K562 (cell line): Measurements from ENCODE around the gene MFSD6. TPM values are rescaled to one million over a fixed set of nuclear protein-coding genes. Genes with fewer than 3 reads are reported as not detected.

Source experiments
- ESRRB ChIP-seq: fragments of 250-450 bp; sonication (Bioruptor Pico); IDR thresholded peaks from 2 replicates; pipeline ENCODE4 v1.5.0; 2020; ENCODE audit warnings: mild to moderate bottlenecking, moderate library complexity, borderline replicate concordance
- EWSR1 ChIP-seq: fragments of 450-650 bp; IDR thresholded peaks from 2 replicates; pipeline ENCODE4 v1.6.1; 2018; ENCODE audit warnings: borderline replicate concordance, mild to moderate bottlenecking, low read depth, moderate library complexity; ENCODE audit not compliant: partially characterized antibody
- HCFC1 ChIP-seq: IDR thresholded peaks from 2 replicates; pipeline ENCODE4 v1.6.1; 2012; ENCODE audit warnings: low read depth, low read length, improper control_type of control experiment
- HDAC2 ChIP-seq: fragments of 450-650 bp; IDR thresholded peaks from 2 replicates; pipeline ENCODE4 v1.6.1; 2016; ENCODE audit warnings: mild to moderate bottlenecking
- HDGF ChIP-seq: fragments of 450-650 bp; IDR thresholded peaks from 2 replicates; pipeline ENCODE4 v1.6.1; 2016
- HIVEP1 ChIP-seq: fragments of 250-450 bp; sonication (Bioruptor Pico); IDR thresholded peaks from 2 replicates; pipeline ENCODE4 v1.4.0; 2020; ENCODE audit warnings: mild to moderate bottlenecking
- HLTF ChIP-seq: fragments of 450-650 bp; IDR thresholded peaks from 2 replicates; pipeline ENCODE4 v1.6.1; 2016
- HMG20B ChIP-seq: fragments of 250-450 bp; sonication (Bioruptor Pico); IDR thresholded peaks from 2 replicates; pipeline ENCODE4 v1.5.0; 2021; ENCODE audit warnings: mild to moderate bottlenecking
- JUNB ChIP-seq: fragments of 450-650 bp; formaldehyde crosslinking; conservative IDR thresholded peaks from 2 replicates; pipeline ENCODE4 v1.4.0; 2020; ENCODE audit warnings: mild to moderate bottlenecking
- JUND ChIP-seq, 2 experiments: IDR thresholded peaks; 2 replicates in 1 of 2; 3 replicates in 1 of 2; pipeline ENCODE4 v1.6.1; 2011; ENCODE audit warnings: borderline replicate concordance in 2 of 2, low read depth in 2 of 2, low read length in 2 of 2, improper control_type of control experiment in 1 of 2, missing biosample characterization in 1 of 2, missing genetic modification characterization in 1 of 2, missing genetic modification reagents in 1 of 2
- NFE2L1 ChIP-seq: fragments of 450-650 bp; IDR thresholded peaks from 2 replicates; pipeline ENCODE4 v1.6.1; 2016; ENCODE audit warnings: missing genetic modification characterization, low read depth, mild to moderate bottlenecking, missing compliant biosample characterization, moderate library complexity, borderline replicate concordance
- POLR2AphosphoS5 ChIP-seq: IDR thresholded peaks from 2 replicates; pipeline ENCODE4 v1.6.1; 2011; ENCODE audit warnings: mild to moderate bottlenecking, low read depth, low read length, moderate library complexity; ENCODE audit not compliant: control insufficient read depth, insufficient read depth
- PRPF4 ChIP-seq: fragments of 200-400 bp; formaldehyde crosslinking; IDR thresholded peaks from one replicate; pipeline ENCODE4 v1.6.1; 2017; ENCODE audit warnings: low read length, low read depth, mild to moderate bottlenecking; ENCODE audit not compliant: insufficient read depth, poor library complexity, severe bottlenecking
- RHOXF2B ChIP-seq: fragments of 250-450 bp; sonication (Bioruptor Pico); conservative IDR thresholded peaks from 2 replicates; pipeline ENCODE4 v1.5.1; 2021
- SIX5 ChIP-seq, 2 experiments: IDR thresholded peaks; 2 replicates each; pipeline ENCODE4 v1.6.1; 2011; ENCODE audit warnings: low read length in 2 of 2, borderline replicate concordance in 1 of 2, low read depth in 1 of 2, mild to moderate bottlenecking in 1 of 2, moderate library complexity in 1 of 2; ENCODE audit not compliant: insufficient read depth in 1 of 2
- TAL1 ChIP-seq: fragments of 450-650 bp; IDR thresholded peaks from 2 replicates; pipeline ENCODE4 v1.6.1; 2016; ENCODE audit warnings: mild to moderate bottlenecking
- TOE1 ChIP-seq, 2 experiments: fragments of 450-650 bp in 1 of 2; sonication (generic) in 1 of 2; formaldehyde crosslinking in 1 of 2; IDR thresholded peaks; 2 replicates each; pipeline versions ENCODE4 v1.7.1 to v1.8.0; 2016 to 2022; ENCODE audit warnings: borderline replicate concordance in 2 of 2, mild to moderate bottlenecking in 2 of 2, antibody characterized with exemption in 1 of 2, inconsistent platforms in 1 of 2, low read depth in 1 of 2, missing genetic modification reagents in 1 of 2, moderate library complexity in 1 of 2
- ZNF146 ChIP-seq: IDR thresholded peaks from one replicate; pipeline ENCODE4 v1.6.1; 2018; ENCODE audit warnings: missing compliant biosample characterization; ENCODE audit not compliant: unreplicated experiment
- polyA plus RNA-seq, 8 experiments: library from polyadenylated mRNA; depleted of rRNA in 4 of 8; stranded (reverse) in 5 of 8; unstranded in 3 of 8; fragments of >200 nt; fragmentation: Nextera tagmentation in 2 of 8; fragmentation: Illumina TruSeq in 1 of 8; extraction: Ambion mirVana in 2 of 8; extraction: Trizol in 1 of 8; gene quantifications; 2 replicates each; pipeline versions ENCODE4 v1.2.1 to v1.2.3, GENCODE V29; 2011 to 2014; ENCODE audit warnings: inconsistent platforms in 1 of 8, missing spikeins in 1 of 8
- total RNA-seq, 7 experiments: library from RNA; depleted of rRNA in 6 of 7; stranded (reverse); fragments of >200 nt in 6 of 7; fragmentation: Illumina TruSeq in 2 of 7; extraction: Trizol in 2 of 7; gene quantifications; 2 replicates each; pipeline versions ENCODE4 v1.2.1 to v1.2.3, GENCODE V29; 2011 to 2021; ENCODE audit warnings: low replicate concordance in 1 of 7
- TF ChIP-seq, protein P1 (sequence below): fragments of 250-450 bp; sonication (Bioruptor Pico); IDR thresholded peaks from 2 replicates; pipeline ENCODE4 v1.5.0; 2020; ENCODE audit warnings: mild to moderate bottlenecking, borderline replicate concordance
- TF ChIP-seq, protein P2 (sequence below): sonication (generic); formaldehyde crosslinking; IDR thresholded peaks from 2 replicates; pipeline ENCODE4 v1.8.1; 2023; ENCODE audit warnings: mild to moderate bottlenecking, missing genetic modification reagents
- TF ChIP-seq, protein P3 (sequence below): fragments of 450-650 bp; conservative IDR thresholded peaks from 2 replicates; pipeline ENCODE4 v1.6.1; 2016; ENCODE audit warnings: missing genetic modification characterization, low read depth, mild to moderate bottlenecking, missing compliant biosample characterization, moderate library complexity
- TF ChIP-seq, protein P4 (sequence below): fragments of 250-450 bp; sonication (Bioruptor Pico); IDR thresholded peaks from 2 replicates; pipeline ENCODE4 v1.8.0; 2021; ENCODE audit warnings: borderline replicate concordance, mild to moderate bottlenecking, moderate library complexity; ENCODE audit not compliant: poor library complexity, severe bottlenecking

Gene MFSD6
- total and polyA plus RNA-seq, 9 of the 15 experiments (the other 6 are each of a cell fraction or from before 2014, with no cell fraction given), result 1.1 to 7.9 (median 4.4) TPM

DNA sequence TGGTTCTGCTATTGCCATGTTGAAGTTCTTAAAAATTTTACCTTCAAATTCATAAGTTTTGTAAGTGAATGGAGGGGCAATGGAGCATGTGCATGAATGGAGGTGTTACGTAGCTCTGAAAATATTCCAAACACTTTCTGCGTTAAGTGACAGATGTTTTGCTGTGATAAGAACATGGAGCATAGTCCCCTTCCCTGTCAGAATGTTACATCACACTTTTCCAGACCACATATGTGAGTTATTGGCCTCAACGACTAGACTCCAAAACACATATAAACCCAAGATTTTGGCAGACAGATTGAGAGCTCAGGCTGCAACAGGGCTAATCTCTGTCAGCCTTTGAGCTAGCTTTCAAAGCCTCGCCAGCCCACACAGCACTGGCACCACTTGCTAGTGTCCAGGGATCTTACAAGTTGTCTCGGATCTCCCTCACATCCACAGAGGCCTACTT lies 27.2 kb upstream of the MFSD6 start (continued):
- TF ChIP-seq, protein P1, sequence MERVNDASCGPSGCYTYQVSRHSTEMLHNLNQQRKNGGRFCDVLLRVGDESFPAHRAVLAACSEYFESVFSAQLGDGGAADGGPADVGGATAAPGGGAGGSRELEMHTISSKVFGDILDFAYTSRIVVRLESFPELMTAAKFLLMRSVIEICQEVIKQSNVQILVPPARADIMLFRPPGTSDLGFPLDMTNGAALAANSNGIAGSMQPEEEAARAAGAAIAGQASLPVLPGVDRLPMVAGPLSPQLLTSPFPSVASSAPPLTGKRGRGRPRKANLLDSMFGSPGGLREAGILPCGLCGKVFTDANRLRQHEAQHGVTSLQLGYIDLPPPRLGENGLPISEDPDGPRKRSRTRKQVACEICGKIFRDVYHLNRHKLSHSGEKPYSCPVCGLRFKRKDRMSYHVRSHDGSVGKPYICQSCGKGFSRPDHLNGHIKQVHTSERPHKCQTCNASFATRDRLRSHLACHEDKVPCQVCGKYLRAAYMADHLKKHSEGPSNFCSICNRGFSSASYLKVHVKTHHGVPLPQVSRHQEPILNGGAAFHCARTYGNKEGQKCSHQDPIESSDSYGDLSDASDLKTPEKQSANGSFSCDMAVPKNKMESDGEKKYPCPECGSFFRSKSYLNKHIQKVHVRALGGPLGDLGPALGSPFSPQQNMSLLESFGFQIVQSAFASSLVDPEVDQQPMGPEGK (CRISPR knock-in tag), result no peak
- no peak for TF ChIP-seq JUNB (CRISPR knock-in tag)
- TF ChIP-seq ESRRB, result no peak
- TF ChIP-seq HMG20B (CRISPR knock-in tag), result no peak
- no peak for TF ChIP-seq PRPF4
- no peak for TF ChIP-seq HCFC1
- no peak for TF ChIP-seq HIVEP1
- TF ChIP-seq HDAC2, result peak; percentile 86; the same call in 1 of the 2 replicates
- TF ChIP-seq HDGF, result no peak
- TF ChIP-seq, protein P2, sequence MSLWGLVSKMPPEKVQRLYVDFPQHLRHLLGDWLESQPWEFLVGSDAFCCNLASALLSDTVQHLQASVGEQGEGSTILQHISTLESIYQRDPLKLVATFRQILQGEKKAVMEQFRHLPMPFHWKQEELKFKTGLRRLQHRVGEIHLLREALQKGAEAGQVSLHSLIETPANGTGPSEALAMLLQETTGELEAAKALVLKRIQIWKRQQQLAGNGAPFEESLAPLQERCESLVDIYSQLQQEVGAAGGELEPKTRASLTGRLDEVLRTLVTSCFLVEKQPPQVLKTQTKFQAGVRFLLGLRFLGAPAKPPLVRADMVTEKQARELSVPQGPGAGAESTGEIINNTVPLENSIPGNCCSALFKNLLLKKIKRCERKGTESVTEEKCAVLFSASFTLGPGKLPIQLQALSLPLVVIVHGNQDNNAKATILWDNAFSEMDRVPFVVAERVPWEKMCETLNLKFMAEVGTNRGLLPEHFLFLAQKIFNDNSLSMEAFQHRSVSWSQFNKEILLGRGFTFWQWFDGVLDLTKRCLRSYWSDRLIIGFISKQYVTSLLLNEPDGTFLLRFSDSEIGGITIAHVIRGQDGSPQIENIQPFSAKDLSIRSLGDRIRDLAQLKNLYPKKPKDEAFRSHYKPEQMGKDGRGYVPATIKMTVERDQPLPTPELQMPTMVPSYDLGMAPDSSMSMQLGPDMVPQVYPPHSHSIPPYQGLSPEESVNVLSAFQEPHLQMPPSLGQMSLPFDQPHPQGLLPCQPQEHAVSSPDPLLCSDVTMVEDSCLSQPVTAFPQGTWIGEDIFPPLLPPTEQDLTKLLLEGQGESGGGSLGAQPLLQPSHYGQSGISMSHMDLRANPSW (CRISPR knock-in tag), result no peak
- TF ChIP-seq HLTF, result no peak
- TF ChIP-seq SIX5 (IDR thresholded peaks at IDR 0.05; ENCODE audit: borderline replicate concordance in 1 of 2, insufficient read depth in 1 of 2, low read depth in 1 of 2, low read length in 2 of 2), result no peak
- TF ChIP-seq NFE2L1 (tag), result no peak
- TF ChIP-seq, protein P3, sequence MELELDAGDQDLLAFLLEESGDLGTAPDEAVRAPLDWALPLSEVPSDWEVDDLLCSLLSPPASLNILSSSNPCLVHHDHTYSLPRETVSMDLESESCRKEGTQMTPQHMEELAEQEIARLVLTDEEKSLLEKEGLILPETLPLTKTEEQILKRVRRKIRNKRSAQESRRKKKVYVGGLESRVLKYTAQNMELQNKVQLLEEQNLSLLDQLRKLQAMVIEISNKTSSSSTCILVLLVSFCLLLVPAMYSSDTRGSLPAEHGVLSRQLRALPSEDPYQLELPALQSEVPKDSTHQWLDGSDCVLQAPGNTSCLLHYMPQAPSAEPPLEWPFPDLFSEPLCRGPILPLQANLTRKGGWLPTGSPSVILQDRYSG (tag), result no peak
- no peak for TF ChIP-seq EWSR1
- no peak for TF ChIP-seq RHOXF2B
- TF ChIP-seq JUND (IDR thresholded peaks at IDR 0.05; ENCODE audit: borderline replicate concordance, low read depth, low read length), result peak; percentile 95
- TF ChIP-seq JUND (tag; IDR thresholded peaks at IDR 0.05; ENCODE audit: borderline replicate concordance, low read depth, low read length), result peak; percentile 95; the same call in 2 of the 3 replicates
- TF ChIP-seq POLR2AphosphoS5, result peak; percentile 42; the same call in 1 of the 2 replicates
- TF ChIP-seq, protein P4, sequence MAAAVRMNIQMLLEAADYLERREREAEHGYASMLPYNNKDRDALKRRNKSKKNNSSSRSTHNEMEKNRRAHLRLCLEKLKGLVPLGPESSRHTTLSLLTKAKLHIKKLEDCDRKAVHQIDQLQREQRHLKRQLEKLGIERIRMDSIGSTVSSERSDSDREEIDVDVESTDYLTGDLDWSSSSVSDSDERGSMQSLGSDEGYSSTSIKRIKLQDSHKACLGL (CRISPR knock-in tag), result no peak
- TF ChIP-seq TOE1 (IDR thresholded peaks at IDR 0.05; ENCODE audit: borderline replicate concordance), result 0 out of 2 replicates have a peak, but pooled peaks have one; percentile 53
- no peak for TF ChIP-seq TOE1 (CRISPR knock-in tag; IDR thresholded peaks at IDR 0.05; ENCODE audit: borderline replicate concordance, low read depth)
- TF ChIP-seq TAL1, result peak; percentile 89
- TF ChIP-seq ZNF146 (CRISPR knock-in tag), result no peak
